Measurements from ENCODE around the gene DLG1. TPM values are rescaled to one million over a fixed set of nuclear protein-coding genes. Genes with fewer than 3 reads are reported as not detected.

The DLG1 gene
- 10 to 100 TPM; 72.2 to 76.6 TPM for total RNA-seq

DNA sequence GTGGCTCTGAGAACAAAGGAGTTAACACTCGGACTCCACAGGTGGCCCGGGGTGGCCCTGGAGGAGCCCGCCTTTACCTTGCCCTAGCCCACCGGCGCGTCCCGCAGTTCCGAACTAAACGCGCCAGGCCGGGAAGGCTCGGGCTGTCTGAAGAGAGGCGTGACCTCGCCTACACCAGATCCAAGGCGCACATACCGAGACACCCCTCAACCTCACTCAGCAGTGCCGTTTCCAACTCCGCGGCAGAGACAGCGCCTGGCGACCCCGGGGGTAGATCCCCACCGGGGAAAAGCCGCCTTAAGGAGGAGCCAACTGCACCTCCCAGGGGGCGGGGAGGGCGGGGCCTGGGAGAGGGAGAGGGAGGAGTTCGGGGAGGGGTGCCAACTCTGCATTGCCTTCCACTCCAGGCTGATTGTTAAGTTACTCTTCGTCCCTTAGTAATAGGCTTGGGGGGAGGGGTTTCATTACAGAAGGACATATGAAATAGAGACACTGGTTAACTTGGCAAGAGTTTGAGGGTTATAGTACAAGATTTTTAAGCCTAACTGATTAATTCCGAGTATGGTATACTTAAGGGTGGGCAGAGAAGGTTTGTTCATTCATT is at the start of gene DLG1:
Gene DLG1 (minus strand): TSS at position 272 of the 604 bp plus-strand sequence. CDS start 1,408 bp downstream, outside the sequence.
- peaks cover 22% of the 10 kb centered on the region for H3K36me3 Mint-ChIP-seq (ENCODE audit: low read depth)
- peak within 1 kb of the TSS; percentile 98 for H3K4me3 Mint-ChIP-seq
- peaks cover 38% of the 10 kb centered on the region for H3K4me1 Mint-ChIP-seq (ENCODE audit: low read depth)
- DNase-seq (peak; percentile 89), ATAC-seq (peak; percentile 79)
- H3K9me3 Mint-ChIP-seq (ENCODE audit: insufficient read depth): no peaks in the 10 kb centered on the region
- peaks cover 25% of the 10 kb centered on the region for H3K27me3 Mint-ChIP-seq (ENCODE audit: low read depth)
- ChIA-PET POLR2A (interaction anchor here (0.7 to 1.3 kb wide), 4 partner anchors 8 to 414 kb away, joined by 3 to 4 read pairs (median 4); no protein-coding TSS in a partner anchor), CTCF (interaction anchor here (1.1 kb wide), 1 partner anchor 42 kb away, joined by 6 read pairs; no protein-coding TSS in a partner anchor)
- peak within 1 kb of the TSS; percentile 96 for H3K27ac Mint-ChIP-seq

DNA sequence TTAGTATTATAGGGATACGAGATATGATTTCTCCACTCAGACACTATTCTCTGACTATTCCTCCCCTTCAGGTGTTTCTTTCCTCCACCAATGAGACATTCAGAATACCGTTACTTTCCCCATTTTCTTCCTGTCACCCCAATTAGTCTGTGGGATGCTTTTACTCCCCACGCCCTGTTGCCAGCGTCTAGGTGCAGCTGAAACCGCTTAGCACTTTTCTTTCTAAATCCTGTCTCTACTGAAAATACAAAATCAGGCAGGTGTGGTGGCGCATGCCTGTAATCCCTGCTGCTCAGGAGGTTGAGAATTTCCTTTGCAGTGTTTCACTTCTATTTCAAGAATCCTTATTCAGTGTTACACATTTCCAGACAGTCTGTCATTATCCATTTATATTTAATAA is 49.6 kb upstream of the DLG1 start:
- H3K36me3 Mint-ChIP-seq (ENCODE audit: low read depth): no peaks in the 10 kb centered on the region
- no peak overlapping the region for H3K27ac Mint-ChIP-seq
- H3K4me3 Mint-ChIP-seq: no peak overlapping the region
- no peaks in the 10 kb centered on the region for H3K9me3 Mint-ChIP-seq (ENCODE audit: insufficient read depth)
- DNase-seq (no peak), ATAC-seq (no peak)
- POLR2A ChIA-PET: no interaction called here
- CTCF ChIA-PET: no interaction called here
- peaks cover 5% of the 10 kb centered on the region for H3K27me3 Mint-ChIP-seq (ENCODE audit: low read depth)
- H3K4me1 Mint-ChIP-seq (ENCODE audit: low read depth): no peaks in the 10 kb centered on the region

DNA sequence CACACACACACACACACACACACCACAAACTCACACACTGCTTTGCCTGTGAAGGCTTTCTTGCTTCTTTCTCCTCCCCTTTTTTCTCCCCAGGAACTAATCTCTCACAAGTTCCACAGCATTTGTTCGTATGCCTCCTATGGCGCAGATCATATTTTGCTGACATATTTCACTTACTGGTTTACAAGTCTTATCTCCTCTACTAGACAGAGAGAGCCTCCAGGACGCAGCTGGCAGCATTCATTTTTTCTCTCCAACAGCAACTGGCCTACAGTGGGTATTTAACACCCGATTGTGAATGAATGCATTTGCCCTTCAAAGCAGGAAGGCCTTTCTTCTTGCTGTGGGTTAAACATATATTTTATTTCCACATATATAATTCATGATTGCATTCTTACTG is 47.0 kb upstream of the DLG1 start:
- H3K4me1 Mint-ChIP-seq (ENCODE audit: low read depth): no peaks in the 10 kb centered on the region
- POLR2A ChIA-PET: interaction anchor here (0.7 kb wide), 1 partner anchor 27 kb away, joined by 3 read pairs; no protein-coding TSS in a partner anchor
- H3K27ac Mint-ChIP-seq: no peak overlapping the region
- DNase-seq (no peak), ATAC-seq (no peak)
- CTCF ChIA-PET: interaction anchor here (1.0 to 1.3 kb wide), 2 partner anchors 13 to 158 kb away, joined by 3 to 4 read pairs; no protein-coding TSS in a partner anchor
- peaks cover 5% of the 10 kb centered on the region for H3K27me3 Mint-ChIP-seq (ENCODE audit: low read depth)
- H3K36me3 Mint-ChIP-seq (ENCODE audit: low read depth): no peaks in the 10 kb centered on the region
- no peaks in the 10 kb centered on the region for H3K9me3 Mint-ChIP-seq (ENCODE audit: insufficient read depth)
- no peak overlapping the region for H3K4me3 Mint-ChIP-seq

DNA sequence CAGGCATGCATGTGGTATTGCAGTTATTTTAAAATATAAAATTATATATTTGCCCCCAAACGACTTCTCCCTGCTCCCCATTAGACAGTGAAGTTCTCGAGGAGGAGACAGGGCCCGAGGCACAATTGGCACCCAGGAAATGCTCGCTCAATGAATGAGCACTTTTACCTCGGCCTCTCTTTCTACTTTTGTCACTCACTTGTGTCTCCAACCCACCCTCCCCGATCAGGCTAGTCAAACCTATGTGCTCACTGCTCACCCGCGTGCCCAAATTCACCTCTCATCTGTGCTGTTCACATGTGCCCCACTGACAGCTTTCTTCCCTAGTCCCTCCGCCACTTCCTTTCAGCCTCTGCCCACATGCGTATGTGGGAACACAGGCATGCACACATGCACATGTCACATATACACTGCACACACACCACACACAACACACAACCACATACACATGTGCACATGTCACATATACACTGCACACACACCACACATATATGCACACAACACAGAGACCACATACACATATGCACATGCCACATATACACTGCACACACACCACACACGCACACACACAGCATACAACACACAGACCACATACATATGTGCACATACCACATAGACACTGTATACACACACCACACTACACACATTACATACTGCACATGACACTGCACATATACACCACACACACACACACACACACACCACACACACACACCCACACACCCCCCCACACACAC is 46.3 kb upstream of the DLG1 start:
- Mint-ChIP-seq H3K27me3 (ENCODE audit: low read depth) (peaks cover 5% of the 10 kb centered on the region), H3K36me3 (ENCODE audit: low read depth) (no peaks in the 10 kb centered on the region), H3K4me3 (no peak overlapping the region), H3K27ac (no peak overlapping the region), H3K9me3 (ENCODE audit: insufficient read depth) (no peaks in the 10 kb centered on the region), H3K4me1 (ENCODE audit: low read depth) (no peaks in the 10 kb centered on the region)
- DNase-seq (no peak), ATAC-seq (no peak)
- ChIA-PET POLR2A (interaction anchor here (0.7 kb wide), 1 partner anchor 26 kb away, joined by 3 read pairs; no protein-coding TSS in a partner anchor), CTCF (interaction anchor here (1.0 kb wide), 1 partner anchor 13 kb away, joined by 3 read pairs; no protein-coding TSS in a partner anchor)

DNA sequence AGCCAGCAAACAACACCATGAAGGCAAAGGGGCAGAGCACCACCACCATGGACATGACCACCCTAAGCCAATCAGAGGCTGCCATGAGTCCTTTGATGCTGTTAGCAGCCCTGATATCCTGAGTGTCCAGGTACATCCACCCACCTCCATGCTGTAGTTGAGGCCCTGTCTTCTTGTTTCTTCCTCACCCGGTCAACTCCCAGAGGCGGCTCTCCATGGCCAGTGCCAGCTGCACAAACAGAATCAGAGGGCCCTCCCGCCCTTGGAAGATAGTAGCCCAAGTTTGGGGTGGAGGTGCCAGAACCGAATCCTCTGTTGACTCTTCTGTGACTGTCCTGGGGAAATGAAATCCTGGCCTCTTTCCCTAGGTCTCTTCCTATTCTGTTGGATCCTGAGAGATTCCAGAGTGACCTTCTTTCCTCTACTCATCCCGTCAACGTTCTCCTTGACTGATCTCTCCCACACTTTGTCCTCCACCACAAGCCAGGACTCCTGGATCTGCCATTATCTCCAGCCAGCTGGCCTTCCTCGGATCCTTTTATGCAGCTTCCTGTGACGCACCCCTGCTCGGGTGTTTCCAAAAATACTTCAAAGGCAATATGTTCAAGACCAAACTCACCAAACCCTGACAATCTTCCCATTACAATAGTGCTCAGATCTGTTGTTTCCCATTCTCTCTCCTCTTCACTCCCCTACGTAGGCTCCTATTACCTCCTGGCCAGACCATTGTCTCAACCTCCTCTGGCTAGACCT is 45.4 kb upstream of the DLG1 start:
- Mint-ChIP-seq H3K27ac (no peak overlapping the region), H3K36me3 (ENCODE audit: low read depth) (no peaks in the 10 kb centered on the region), H3K4me1 (ENCODE audit: low read depth) (no peaks in the 10 kb centered on the region), H3K4me3 (no peak overlapping the region), H3K27me3 (ENCODE audit: low read depth) (peaks cover 5% of the 10 kb centered on the region), H3K9me3 (ENCODE audit: insufficient read depth) (no peaks in the 10 kb centered on the region)
- no peak for ATAC-seq
- ChIA-PET CTCF (no interaction called here), POLR2A (no interaction called here)
- DNase-seq: no peak

DNA sequence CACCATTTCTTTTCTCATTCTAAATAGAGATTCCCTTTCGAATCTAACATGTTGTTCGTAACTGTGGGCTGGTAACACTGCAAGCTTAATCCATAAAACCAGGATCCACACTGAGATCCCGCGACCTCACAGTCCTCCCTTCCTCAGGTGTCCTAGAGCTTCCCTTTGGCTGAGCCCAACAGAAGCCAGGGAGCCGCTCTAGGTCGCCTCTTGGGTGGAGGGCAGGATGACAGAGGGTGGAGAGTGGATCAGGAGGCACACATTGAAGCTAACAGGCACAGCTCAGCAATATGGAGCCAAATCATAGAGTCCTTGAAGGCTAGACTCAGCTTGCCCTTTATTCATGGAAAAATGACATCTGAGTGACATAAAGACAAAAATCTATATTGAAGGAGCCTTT is 44.7 kb upstream of the DLG1 start:
- DNase-seq (no peak), ATAC-seq (no peak)
- H3K4me3 Mint-ChIP-seq: no peak overlapping the region
- CTCF ChIA-PET: no interaction called here
- H3K36me3 Mint-ChIP-seq (ENCODE audit: low read depth): no peaks in the 10 kb centered on the region
- POLR2A ChIA-PET: no interaction called here
- H3K9me3 Mint-ChIP-seq (ENCODE audit: insufficient read depth): no peaks in the 10 kb centered on the region
- H3K27me3 Mint-ChIP-seq (ENCODE audit: low read depth): peaks cover 4% of the 10 kb centered on the region
- H3K4me1 Mint-ChIP-seq (ENCODE audit: low read depth): no peaks in the 10 kb centered on the region
- no peak overlapping the region for H3K27ac Mint-ChIP-seq

DNA sequence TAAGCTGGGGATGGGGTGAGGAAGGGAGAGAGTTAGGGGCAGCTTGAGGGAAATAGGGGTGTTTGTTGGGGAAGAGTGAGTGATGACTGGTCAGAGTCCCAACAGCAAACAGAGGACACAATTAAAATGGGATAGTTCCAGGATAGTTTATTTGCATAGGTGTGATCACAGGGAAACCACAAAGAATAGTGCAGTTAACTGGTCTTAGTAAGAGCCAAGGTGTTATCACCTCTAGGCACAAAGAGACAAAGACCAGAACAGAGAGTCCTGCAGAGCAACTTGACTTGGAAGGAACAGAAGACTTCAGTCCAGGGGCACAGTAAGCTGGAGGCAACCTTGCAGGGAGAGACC is 42.1 kb upstream of the DLG1 start:
- no peaks in the 10 kb centered on the region for H3K4me1 Mint-ChIP-seq (ENCODE audit: low read depth)
- no peak overlapping the region for H3K4me3 Mint-ChIP-seq
- H3K27ac Mint-ChIP-seq: no peak overlapping the region
- CTCF ChIA-PET: no interaction called here
- H3K27me3 Mint-ChIP-seq (ENCODE audit: low read depth): no peaks in the 10 kb centered on the region
- no peaks in the 10 kb centered on the region for H3K9me3 Mint-ChIP-seq (ENCODE audit: insufficient read depth)
- no peaks in the 10 kb centered on the region for H3K36me3 Mint-ChIP-seq (ENCODE audit: low read depth)
- DNase-seq (no peak), ATAC-seq (no peak)
- POLR2A ChIA-PET: no interaction called here

DNA sequence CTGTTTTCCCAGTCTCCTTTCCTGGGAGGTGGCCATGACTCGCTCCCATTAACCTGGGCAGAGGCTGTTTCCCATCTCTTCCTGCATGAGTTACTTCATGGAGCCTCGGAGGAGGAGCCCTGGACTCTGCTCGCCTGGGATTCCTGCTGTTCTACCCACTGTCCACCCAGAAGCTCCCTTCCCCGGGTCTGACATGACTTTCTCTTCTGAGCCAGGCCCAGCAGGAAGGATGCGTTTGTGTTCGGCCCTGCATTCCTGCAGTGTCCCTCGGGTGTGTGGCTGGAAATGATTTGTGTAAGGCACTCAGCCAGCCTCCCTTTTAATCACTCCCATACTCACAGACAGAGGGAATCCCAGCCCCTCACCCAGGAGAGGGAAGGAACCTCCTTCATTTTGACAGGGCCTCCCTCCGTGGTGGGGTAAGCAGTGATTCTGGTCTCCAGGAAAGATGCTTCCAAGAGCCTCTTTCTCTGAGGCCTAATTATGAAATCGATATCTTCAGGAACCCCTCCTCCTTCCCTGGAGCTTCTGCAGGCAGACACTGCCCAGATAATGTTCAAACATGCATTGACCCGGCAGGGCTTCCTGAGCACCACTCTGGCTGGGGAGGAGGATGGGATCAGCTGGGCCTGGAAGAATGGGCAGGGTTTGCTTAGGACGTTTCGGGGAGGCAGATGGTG is 41.6 kb upstream of the DLG1 start:
- Mint-ChIP-seq H3K36me3 (ENCODE audit: low read depth) (no peaks in the 10 kb centered on the region), H3K4me3 (no peak overlapping the region), H3K27me3 (ENCODE audit: low read depth) (no peaks in the 10 kb centered on the region), H3K27ac (no peak overlapping the region), H3K4me1 (ENCODE audit: low read depth) (no peaks in the 10 kb centered on the region), H3K9me3 (ENCODE audit: insufficient read depth) (no peaks in the 10 kb centered on the region)
- DNase-seq (no peak), ATAC-seq (no peak)
- CTCF ChIA-PET: no interaction called here
- POLR2A ChIA-PET: no interaction called here

DNA sequence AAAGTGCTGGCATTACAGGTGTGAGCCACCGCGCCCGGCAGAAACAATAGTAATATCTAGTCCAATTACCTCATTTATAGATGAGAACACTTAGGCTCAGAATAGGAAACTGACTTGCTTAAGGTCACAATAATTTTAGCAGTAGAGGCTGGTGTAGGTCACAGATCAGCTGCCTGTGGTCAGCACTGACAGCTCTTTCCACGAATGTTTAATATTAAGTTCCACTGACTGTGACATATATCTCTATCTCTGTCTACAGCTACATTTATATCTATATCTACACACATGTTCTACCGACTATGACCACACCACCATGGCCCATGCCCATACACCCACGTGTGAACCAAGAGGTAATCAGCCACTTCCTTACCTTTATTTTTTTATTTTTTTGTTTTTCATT is 40.2 kb upstream of the DLG1 start:
- no peak overlapping the region for H3K4me3 Mint-ChIP-seq
- ATAC-seq (no peak), DNase-seq (no peak)
- H3K9me3 Mint-ChIP-seq (ENCODE audit: insufficient read depth): no peaks in the 10 kb centered on the region
- ChIA-PET CTCF (no interaction called here), POLR2A (no interaction called here)
- H3K27me3 Mint-ChIP-seq (ENCODE audit: low read depth): no peaks in the 10 kb centered on the region
- H3K27ac Mint-ChIP-seq: no peak overlapping the region
- H3K36me3 Mint-ChIP-seq (ENCODE audit: low read depth): no peaks in the 10 kb centered on the region
- H3K4me1 Mint-ChIP-seq (ENCODE audit: low read depth): no peaks in the 10 kb centered on the region

DNA sequence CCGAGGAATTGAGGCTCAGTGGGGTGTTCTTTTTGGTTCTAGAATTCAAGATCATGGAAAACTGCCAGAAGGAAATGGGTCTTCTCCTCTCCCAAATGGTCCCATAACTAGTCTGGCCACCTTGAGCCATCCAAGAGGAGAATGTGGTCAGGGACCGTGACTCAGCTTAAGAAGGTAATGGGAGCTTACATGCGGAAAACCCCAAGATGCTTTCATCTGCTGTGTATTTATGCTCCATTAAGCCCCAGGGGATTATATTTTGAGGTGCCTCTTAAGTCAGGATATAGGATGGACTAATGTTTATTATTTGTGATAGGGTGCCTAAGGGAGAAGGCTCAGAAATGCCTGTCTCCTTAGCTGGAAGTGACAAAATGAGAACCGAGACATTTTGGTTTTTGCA is 39.2 kb upstream of the DLG1 start:
- Mint-ChIP-seq H3K9me3 (ENCODE audit: insufficient read depth) (no peaks in the 10 kb centered on the region), H3K27ac (no peak overlapping the region), H3K27me3 (ENCODE audit: low read depth) (peaks cover 2% of the 10 kb centered on the region), H3K4me3 (no peak overlapping the region), H3K36me3 (ENCODE audit: low read depth) (no peaks in the 10 kb centered on the region), H3K4me1 (ENCODE audit: low read depth) (no peaks in the 10 kb centered on the region)
- ATAC-seq: no peak
- no peak for DNase-seq
- POLR2A ChIA-PET: no interaction called here
- CTCF ChIA-PET: no interaction called here

DNA sequence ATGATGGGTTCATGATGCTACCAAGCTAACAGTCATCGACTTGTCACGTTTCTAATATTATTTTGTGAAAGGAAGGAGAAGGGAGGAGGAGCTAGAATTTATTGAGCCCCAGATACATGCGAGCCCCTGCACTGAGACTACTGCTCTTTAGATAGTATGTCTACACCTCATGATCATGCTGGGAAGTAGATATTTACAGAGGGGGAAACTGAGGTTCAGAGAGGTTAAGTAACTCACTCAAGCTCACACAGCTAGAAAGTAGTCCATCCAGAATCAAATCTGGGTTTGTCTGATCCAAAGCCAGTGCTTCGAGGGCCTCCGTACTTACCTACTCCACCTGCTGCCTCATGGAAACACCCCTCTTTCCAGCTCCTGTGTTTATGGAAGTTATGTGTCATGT is 38.8 kb upstream of the DLG1 start:
- no peaks in the 10 kb centered on the region for H3K9me3 Mint-ChIP-seq (ENCODE audit: insufficient read depth)
- H3K27me3 Mint-ChIP-seq (ENCODE audit: low read depth): peaks cover 5% of the 10 kb centered on the region
- no peaks in the 10 kb centered on the region for H3K4me1 Mint-ChIP-seq (ENCODE audit: low read depth)
- H3K36me3 Mint-ChIP-seq (ENCODE audit: low read depth): no peaks in the 10 kb centered on the region
- no peak overlapping the region for H3K27ac Mint-ChIP-seq
- CTCF ChIA-PET: no interaction called here
- DNase-seq (no peak), ATAC-seq (no peak)
- H3K4me3 Mint-ChIP-seq: no peak overlapping the region
- POLR2A ChIA-PET: no interaction called here

DNA sequence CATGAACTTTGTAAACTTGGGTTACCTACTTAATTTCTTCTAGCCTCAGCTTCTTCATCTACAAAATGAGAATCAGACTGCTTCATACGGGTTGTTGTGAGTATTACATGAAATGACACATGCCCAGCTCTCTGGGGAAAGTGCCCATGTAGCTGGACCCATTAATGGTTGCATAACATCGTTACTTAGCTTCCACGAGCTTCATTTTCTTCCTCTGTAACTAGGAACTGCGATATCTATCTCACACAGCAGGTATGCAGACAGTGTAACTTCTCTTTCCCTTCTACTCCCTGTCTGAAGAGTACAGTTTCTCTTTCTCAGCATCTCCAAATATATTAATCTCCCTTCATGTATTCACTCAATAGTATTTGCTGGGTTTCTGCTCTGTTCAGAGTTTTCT is 37.9 kb upstream of the DLG1 start:
- ChIA-PET POLR2A (no interaction called here), CTCF (no interaction called here)
- ATAC-seq (no peak), DNase-seq (no peak)
- H3K9me3 Mint-ChIP-seq (ENCODE audit: insufficient read depth): no peaks in the 10 kb centered on the region
- no peak overlapping the region for H3K27ac Mint-ChIP-seq
- no peaks in the 10 kb centered on the region for H3K36me3 Mint-ChIP-seq (ENCODE audit: low read depth)
- no peaks in the 10 kb centered on the region for H3K4me1 Mint-ChIP-seq (ENCODE audit: low read depth)
- no peak overlapping the region for H3K4me3 Mint-ChIP-seq
- peaks cover 10% of the 10 kb centered on the region for H3K27me3 Mint-ChIP-seq (ENCODE audit: low read depth)

Data from activated CD8-positive, alpha-beta T cell treated with anti-CD3 and anti-CD28 coated beads, Interleukin-2, amount 10 ng/mL, durations not matched to agents 7 days and 5 days (primary cell).